K562 (cell line): Measurements from ENCODE around the gene ARHGAP22. TPM values are rescaled to one million over a fixed set of nuclear protein-coding genes. Genes with fewer than 3 reads are reported as not detected.

ENCODE experiments used
- ATAC-seq: fragments of 200-7000 bp; cut with Tn5 transposase; 3 replicates; pipeline ENCODE4 v1.9.1; 2020; ENCODE audit warnings: moderate library complexity
- BruUV-seq: library from RNA; stranded (reverse); fragments of 400-500 nt; replicated peaks from 2 replicates; lab custom pipeline; 2021; lab: Mats Ljungman, UMichigan
- CTCF ChIA-PET: fragments of 300-600 bp; formaldehyde crosslinking; extraction: SDS; loops from one replicate; lab custom pipeline; 2021; ENCODE audit warnings: low intra/inter-chr PET ratio; lab: Yijun Ruan, JAX
- POLR2A ChIA-PET: fragments of 300-600, 350-650 bp; sonication (Branson Sonifier 250); formaldehyde crosslinking; extraction: SDS; loops from one replicate; lab custom pipeline; 2021; ENCODE audit warnings: antibody characterized with exemption, inconsistent platforms; lab: Yijun Ruan, JAX
- DNase-seq, 4 experiments: peaks; one replicate each; pipeline versions ENCODE4 v3.0.0 to v3.0.0-alpha.2; 2011 to 2018; ENCODE audit warnings: low spot score in 3 of 4, mixed read lengths in 3 of 4; ENCODE audit errors: extremely low read depth in 1 of 4
- FAIRE-seq: peaks from 2 replicates; lab custom pipeline; 2011; peaks lifted over from hg19 to GRCh38; lab: Jason Lieb, UNC
- H2AFZ ChIP-seq: 2 replicates; pipeline ENCODE4 v1.6.0; 2011; ENCODE audit warnings: low read depth, low read length, control low read depth, inconsistent platforms
- H3K27ac ChIP-seq: fragments of 200-600 bp; 3 replicates; pipeline ENCODE4 v1.8.0; 2011; ENCODE audit warnings: low read depth, mild to moderate bottlenecking, control low read depth, inconsistent platforms, low read length, moderate library complexity, mixed read lengths; ENCODE audit errors: extremely low read depth
- H3K27me3 ChIP-seq, 2 experiments: fragments of 300-600 bp in 1 of 2; 2 replicates in 1 of 2; 3 replicates in 1 of 2; pipeline versions ENCODE4 v1.6.0 to v1.8.0; 2011; ENCODE audit warnings: inconsistent platforms in 2 of 2, low read length in 2 of 2, mild to moderate bottlenecking in 1 of 2, mixed read lengths in 1 of 2, moderate library complexity in 1 of 2; ENCODE audit not compliant: control insufficient read depth in 2 of 2, insufficient read depth in 2 of 2
- H3K36me3 ChIP-seq: fragments of 300-600 bp; 3 replicates; pipeline ENCODE4 v1.8.0; 2011; ENCODE audit warnings: mild to moderate bottlenecking, low read length, inconsistent platforms; ENCODE audit not compliant: control insufficient read depth, insufficient read depth
- H3K4me1 ChIP-seq, 2 experiments: fragments of 200-600 bp in 1 of 2; replicated peaks in 1 of 2; 2 replicates in 1 of 2; 3 replicates in 1 of 2; pipeline versions ENCODE4 v1.5.1 to v1.8.0; 2011; ENCODE audit warnings: inconsistent platforms in 2 of 2, low read length in 2 of 2, mild to moderate bottlenecking in 1 of 2, mixed read lengths in 1 of 2, moderate library complexity in 1 of 2; ENCODE audit not compliant: control insufficient read depth in 2 of 2, insufficient read depth in 2 of 2
- H3K4me2 ChIP-seq: 2 replicates; pipeline ENCODE4 v1.6.1; 2011; ENCODE audit warnings: low read length, control low read depth, inconsistent platforms, mixed read lengths; ENCODE audit not compliant: insufficient read depth
- H3K4me3 ChIP-seq: fragments of 200-600 bp; sonication (generic), shearing (Covaris generic); 2 replicates; pipeline ENCODE4 v1.5.1; 2016; ENCODE audit warnings: control low read depth, inconsistent platforms
- H3K79me2 ChIP-seq: fragments of 200-600 bp; 3 replicates; pipeline ENCODE4 v1.8.0; 2011; ENCODE audit warnings: low read length, inconsistent platforms; ENCODE audit not compliant: control insufficient read depth, insufficient read depth
- H3K9ac ChIP-seq, 2 experiments: 2 replicates each; pipeline versions ENCODE4 v1.6.0 to v1.6.1; 2011; ENCODE audit warnings: low read depth in 2 of 2, low read length in 2 of 2, control low read depth in 1 of 2, inconsistent platforms in 1 of 2, mild to moderate bottlenecking in 1 of 2, mixed read lengths in 1 of 2; ENCODE audit not compliant: insufficient read depth in 1 of 2
- H3K9me1 ChIP-seq: one replicate; pipeline ENCODE4 v1.6.0; 2011; ENCODE audit warnings: inconsistent platforms, mild to moderate bottlenecking, low read length, moderate library complexity; ENCODE audit not compliant: control insufficient read depth, insufficient read depth
- H3K9me3 ChIP-seq: replicated peaks from 2 replicates; pipeline ENCODE4 v1.5.1; 2011; ENCODE audit warnings: low read depth, low read length, inconsistent platforms; ENCODE audit not compliant: control insufficient read depth, insufficient read depth
- H4K20me1 ChIP-seq: replicated peaks from 2 replicates; pipeline ENCODE4 v1.6.1; 2011; ENCODE audit warnings: low read length, inconsistent platforms, mixed read lengths; ENCODE audit not compliant: control insufficient read depth, insufficient read depth
- CAMTA2 ChIP-seq: fragments of 250-450 bp; sonication (Bioruptor Pico); conservative IDR thresholded peaks from 2 replicates; pipeline ENCODE4 v1.5.1; 2022
- MBD2 ChIP-seq: sonication (generic); IDR thresholded peaks from 2 replicates; pipeline ENCODE4 v1.6.1; 2016; ENCODE audit warnings: low read depth, borderline replicate concordance
- RBFOX2 ChIP-seq: fragments of 200-400 bp; formaldehyde crosslinking; IDR thresholded peaks from 2 replicates; pipeline ENCODE4 v1.6.1; 2017; ENCODE audit warnings: low read depth, mild to moderate bottlenecking, low read length, moderate library complexity
- REST ChIP-seq, 2 experiments: fragments of 450-650 bp; formaldehyde crosslinking in 1 of 2; IDR thresholded peaks; 2 replicates each; pipeline versions ENCODE4 v1.4.0 to v1.6.1; 2014 to 2020; ENCODE audit warnings: mild to moderate bottlenecking in 2 of 2, borderline replicate concordance in 1 of 2, low read depth in 1 of 2
- SPI1 ChIP-seq: IDR thresholded peaks from 2 replicates; pipeline ENCODE4 v1.6.1; 2011; ENCODE audit warnings: low read depth, low read length, control low read depth, borderline replicate concordance
- ZNF655 ChIP-seq: fragments of 250-450 bp; sonication (Bioruptor Pico); IDR thresholded peaks from 2 replicates; pipeline ENCODE4 v1.5.0; 2021
- WGBS: fragments of 100-300 bp; shearing (Covaris generic); methylation state at CpG from one replicate; pipeline ENCODE4 v1.1.6; 2016; ENCODE audit warnings: low coverage, mixed read lengths; ENCODE audit not compliant: insufficient coverage; ENCODE audit errors: missing lambda C conversion rate; 5-methylcytosine and 5-hydroxymethylcytosine counted together
- in situ Hi-C: fragments of 300-500 bp; cut with MboI; formaldehyde crosslinking; loops from 4 replicates; pipeline ENCODE4 v1.15.0; 2018; ENCODE audit warnings: inconsistent platforms, mixed read lengths
- intact Hi-C: fragments of 100-400 bp; cut with micrococcal nuclease; formaldehyde crosslinking; loops from 2 replicates; pipeline ENCODE4 v1.14.2; 2022
- polyA plus RNA-seq, 8 experiments: library from polyadenylated mRNA; depleted of rRNA in 4 of 8; stranded (reverse) in 5 of 8; unstranded in 3 of 8; fragments of >200 nt; fragmentation: Nextera tagmentation in 2 of 8; fragmentation: Illumina TruSeq in 1 of 8; extraction: Ambion mirVana in 2 of 8; extraction: Trizol in 1 of 8; gene quantifications; 2 replicates each; pipeline versions ENCODE4 v1.2.1 to v1.2.3, GENCODE V29; 2011 to 2014; ENCODE audit warnings: inconsistent platforms in 1 of 8, missing spikeins in 1 of 8
- total RNA-seq, 7 experiments: library from RNA; depleted of rRNA in 6 of 7; stranded (reverse); fragments of >200 nt in 6 of 7; fragmentation: Illumina TruSeq in 2 of 7; extraction: Trizol in 2 of 7; gene quantifications; 2 replicates each; pipeline versions ENCODE4 v1.2.1 to v1.2.3, GENCODE V29; 2011 to 2021; ENCODE audit warnings: low replicate concordance in 1 of 7

Gene ARHGAP22
- total and polyA plus RNA-seq, 9 of the 15 experiments (the other 6 are each of a cell fraction or from before 2014, with no cell fraction given) = 1.3 to 28.1 (median 12.7) TPM

GRCh38 chr10:48511875-48512231 lies 93.0 kb downstream of the ARHGAP22 start:
- in situ Hi-C loops (loop anchor here (5.0 kb wide), 1 partner anchor 300 kb away; no protein-coding TSS in a partner anchor), intact Hi-C loops (no loop called here)
- Histone ChIP-seq H3K4me1 (peaks cover 26 to 27% of the 10 kb centered on the region in 2 experiments), H3K27ac (no peak overlapping the region), H3K4me3 (no peak overlapping the region), H3K9me3 (no peaks in the 10 kb centered on the region; the same call in 1 of the 2 replicates), H3K36me3 (no peaks in the 10 kb centered on the region; the same call in 2 of the 3 replicates), H3K79me2 (peaks cover 96% of the 10 kb centered on the region), H3K9ac (peak overlapping the region in 1 of 2 experiments; percentile 32; a peak in 1 of 4 replicates), H2AFZ (no peak overlapping the region), H3K27me3 (no peaks in the 10 kb centered on the region), H4K20me1 (no peaks in the 10 kb centered on the region), H3K9me1 (no peaks in the 10 kb centered on the region), H3K4me2 (no peak overlapping the region)
- 84% methylated on average over 1 of the region's 1 CpG for WGBS
- peak; percentile 56 for ATAC-seq
- TF ChIP-seq ZNF655 (no peak), CAMTA2 (CRISPR knock-in tag) (no peak), RBFOX2 (no peak), SPI1 (peak; percentile 83), REST (IDR thresholded peaks at IDR 0.05; ENCODE audit: borderline replicate concordance) (no peak), REST (CRISPR knock-in tag; IDR thresholded peaks at IDR 0.05; ENCODE audit: low read depth) (no peak), MBD2 (no peak)
- no peak for DNase-seq
- no TSS peak for BruUV-seq
- ChIA-PET POLR2A (no interaction called here), CTCF (no interaction called here)
- no peak for FAIRE-seq
